NCI-H82 treated with DMSO at 0.1 percent for 48 hours (cell line): ENCODE data around the gene SLC6A7.
"Not testable (repeated sequence)": the region's sequence is repeated elsewhere in the genome, so short reads cannot be mapped to it uniquely, and the experiment has no call there.

Source experiments
- DNase-seq: peaks from one replicate; lab custom pipeline; 2025; ENCODE audit not compliant: unreplicated experiment; lab: John Stamatoyannopoulos, UW

The SLC6A7 gene

DNA sequence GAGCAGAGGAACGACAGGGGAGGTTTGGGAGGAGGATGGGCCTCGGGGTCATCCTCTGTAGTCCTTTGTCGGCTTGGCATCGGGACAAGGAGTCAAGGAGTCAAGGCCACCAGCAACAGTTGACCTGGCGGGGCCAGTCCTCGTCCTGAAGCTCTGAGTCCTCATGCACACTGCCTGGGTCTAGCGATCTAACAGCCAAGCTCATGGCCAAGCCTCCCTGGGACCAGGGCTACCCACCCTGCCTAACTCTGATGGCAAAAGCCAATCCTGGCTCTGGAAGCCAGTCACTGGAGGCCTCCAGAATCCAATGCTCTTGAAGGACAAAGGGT lies 49.9 kb downstream of the SLC6A7 start:
- no peak for DNase-seq

DNA sequence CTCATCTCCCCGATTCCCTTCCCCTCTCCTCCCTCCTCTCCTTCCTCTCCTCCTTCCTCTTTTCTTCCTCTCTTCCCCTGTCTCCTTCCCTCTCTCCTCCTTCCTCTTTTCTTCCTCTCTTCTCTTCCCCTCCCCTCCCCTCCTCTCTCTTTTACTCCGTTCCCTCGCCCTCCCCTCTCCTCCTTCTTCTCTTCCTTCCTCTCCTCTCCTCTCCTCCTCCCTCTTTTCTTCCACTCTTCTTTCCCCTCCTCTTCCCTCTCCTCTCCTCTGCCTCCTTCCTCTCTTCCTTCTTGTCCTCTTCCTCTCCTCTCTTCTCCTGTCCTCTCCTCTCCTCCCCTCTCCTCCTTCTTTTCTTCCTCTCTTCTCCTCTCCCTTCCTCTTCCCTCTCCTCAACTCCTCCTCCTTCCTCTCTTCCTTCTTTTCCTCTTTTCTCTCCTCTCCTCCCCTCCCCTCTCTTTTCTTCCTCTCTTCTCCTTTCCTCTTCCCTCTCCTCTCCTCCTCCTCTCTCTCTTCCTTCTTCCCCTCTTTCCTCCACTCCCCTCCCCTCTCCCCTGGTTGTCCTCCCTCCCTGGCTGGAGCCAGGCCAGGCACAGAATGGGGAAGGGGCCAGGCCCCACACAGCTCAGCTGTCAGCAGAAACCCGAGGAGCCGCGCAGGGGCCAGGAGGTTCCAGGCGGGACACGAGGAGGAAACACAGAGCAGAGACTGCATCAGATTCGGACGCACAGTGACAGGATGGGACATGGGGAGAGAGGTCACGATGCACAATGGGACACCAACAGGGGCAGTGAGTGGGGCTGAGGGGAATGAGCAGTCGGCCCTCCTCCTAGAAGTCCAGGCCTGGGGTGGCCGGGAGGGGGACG lies 51.7 kb downstream of the SLC6A7 start:
- no peak for DNase-seq

- DNase-seq, result no peak
Observed at GRCh38 chr5:150242251-150242894, 52.5 kb downstream of the SLC6A7 start.

DNA sequence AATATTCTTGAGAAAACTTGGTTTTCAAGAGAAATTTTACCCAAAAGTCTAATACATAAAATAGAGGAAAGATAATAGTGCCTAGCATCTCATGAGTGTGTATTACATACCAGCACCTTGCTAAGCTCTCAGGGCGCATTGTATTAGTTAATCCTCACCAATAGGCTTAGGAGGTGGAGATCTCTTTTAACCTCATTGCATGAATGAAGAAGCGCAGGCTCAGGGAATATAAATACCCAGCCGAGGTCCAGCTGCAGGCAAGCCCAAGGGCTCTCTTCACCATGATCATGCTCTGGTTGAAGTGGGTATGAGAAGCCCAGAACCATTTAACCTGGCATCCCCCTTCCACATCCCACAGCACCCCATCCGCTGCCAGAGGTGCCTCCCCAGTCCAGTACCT lies 53.7 kb downstream of the SLC6A7 start:
- DNase-seq, result peak; percentile 53

- no peak for DNase-seq
Observed at GRCh38 chr5:150244209-150244608, 54.3 kb downstream of the SLC6A7 start.

DNA sequence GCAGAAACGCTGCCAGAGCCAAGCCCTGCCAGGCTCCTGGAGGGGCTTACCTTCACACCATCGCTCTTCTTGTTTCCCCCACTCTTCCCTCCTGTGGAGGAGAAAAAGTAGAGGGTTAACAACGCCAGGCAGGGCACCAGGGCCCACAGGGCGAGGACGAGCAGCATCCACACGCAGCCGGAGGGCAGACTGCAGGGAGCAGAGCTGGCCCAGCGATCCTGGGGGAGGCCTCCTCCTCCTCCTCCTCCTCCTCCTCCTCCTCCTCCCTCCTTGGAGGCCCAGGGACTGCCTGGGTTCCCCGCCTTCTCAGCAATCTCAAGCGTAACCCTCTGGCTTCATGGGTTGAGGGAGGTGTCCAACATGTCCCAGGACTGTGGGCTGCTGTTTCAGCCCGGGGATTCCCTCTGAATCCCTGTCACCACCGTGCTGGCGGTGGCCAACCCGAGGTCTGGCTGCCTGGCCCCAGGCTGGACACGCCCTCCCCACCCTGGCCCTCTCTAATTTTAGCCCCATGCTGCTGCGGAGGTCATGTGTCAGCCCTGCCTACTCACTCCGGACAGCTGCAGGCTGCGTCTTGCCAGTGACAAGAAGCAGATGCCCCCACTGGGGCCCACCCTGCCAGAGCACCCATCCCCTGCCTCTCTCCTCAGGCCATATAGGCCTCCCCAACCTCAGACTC lies 55.4 kb downstream of the SLC6A7 start:
- no peak for DNase-seq

DNA sequence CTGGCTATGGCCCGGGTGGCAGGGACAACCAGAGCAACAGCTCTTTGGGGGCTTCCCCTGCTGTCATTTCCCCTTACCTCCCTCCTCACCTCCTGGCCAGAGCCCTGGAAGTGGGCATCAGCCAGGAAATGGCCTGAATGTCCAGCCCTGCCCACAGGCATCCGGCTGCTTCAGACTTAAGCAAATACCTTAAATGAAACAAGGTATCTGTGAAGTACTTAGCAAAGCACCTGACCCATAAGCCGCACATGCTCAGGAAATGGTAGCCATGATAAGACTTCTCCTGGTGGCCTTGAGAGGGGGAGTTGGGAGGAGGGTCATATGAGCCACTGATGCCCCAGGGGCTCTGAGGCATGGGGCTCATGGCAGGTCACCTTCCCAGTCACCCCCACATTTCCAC lies 55.9 kb downstream of the SLC6A7 start:
- DNase-seq, result no peak

GRCh38 chr5:150246429-150246828 lies 56.6 kb downstream of the SLC6A7 start:
- DNase-seq, result no peak

DNA sequence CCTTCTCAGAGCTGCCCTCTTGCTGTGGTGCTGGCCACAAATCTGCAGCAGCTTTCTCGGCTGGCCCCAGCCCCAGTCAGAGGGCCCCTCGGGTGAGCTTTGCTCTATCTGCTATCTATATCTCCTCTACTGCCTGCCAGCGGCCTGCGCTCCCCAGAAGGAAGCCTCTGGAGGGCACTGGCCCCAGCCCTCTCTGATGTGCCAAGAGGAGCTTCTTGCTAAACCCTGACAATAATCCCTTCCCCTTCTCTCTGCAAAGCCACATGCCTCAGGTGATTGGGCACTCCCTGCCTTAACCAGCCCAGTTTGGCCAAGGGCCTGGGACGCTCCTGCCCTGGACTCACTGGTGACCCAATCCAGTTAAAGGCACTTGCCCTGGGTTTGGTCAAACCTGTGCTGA lies 57.0 kb downstream of the SLC6A7 start:
- DNase-seq, result no peak

GRCh38 chr5:150247726-150248125 lies 57.9 kb downstream of the SLC6A7 start:
- DNase-seq, result no peak

DNA sequence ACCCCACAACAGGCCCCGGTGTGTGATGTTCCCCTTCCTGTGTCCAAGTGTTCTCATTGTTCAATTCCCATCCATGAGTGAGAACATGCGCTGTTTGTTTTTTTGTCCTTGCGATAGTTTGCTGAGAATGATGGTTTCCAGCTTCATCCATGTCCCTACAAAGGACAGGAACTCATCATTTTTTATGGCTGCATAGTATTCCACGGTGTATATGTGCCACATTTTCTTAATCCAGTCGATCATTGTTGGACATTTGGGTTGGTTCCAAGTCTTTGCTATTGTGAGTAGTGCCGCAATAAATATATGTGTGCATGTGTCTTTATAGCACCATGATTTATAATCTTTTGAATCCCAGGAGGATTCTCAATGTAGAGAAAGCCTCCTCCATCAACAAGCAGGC lies 58.6 kb downstream of the SLC6A7 start:
- DNase-seq, result not testable (repeated sequence)

DNA sequence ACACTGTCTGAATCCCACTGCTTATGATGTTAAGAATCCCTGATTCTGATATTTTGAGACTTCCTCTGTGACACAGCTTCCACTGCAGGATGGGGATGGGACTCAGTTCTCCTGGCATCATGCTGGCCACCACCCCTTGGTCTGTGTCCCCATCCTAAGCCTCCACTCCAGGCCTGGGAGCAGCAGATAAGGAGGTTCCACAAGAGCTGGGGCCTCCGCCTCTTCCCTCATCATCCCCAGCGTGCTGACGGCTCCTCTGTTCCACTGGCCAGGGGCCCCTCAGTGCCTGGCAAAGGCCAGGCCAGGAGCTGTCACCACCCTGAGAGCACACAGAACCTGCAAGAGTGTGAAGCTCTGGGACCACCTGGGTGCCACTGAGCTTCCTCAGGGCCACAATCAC lies 59.1 kb downstream of the SLC6A7 start:
- no peak for DNase-seq

- no peak for DNase-seq
Observed at GRCh38 chr5:150249744-150250143, 59.9 kb downstream of the SLC6A7 start.

GRCh38 chr5:150251504-150251903 lies 61.6 kb downstream of the SLC6A7 start:
- DNase-seq, result no peak

DNA sequence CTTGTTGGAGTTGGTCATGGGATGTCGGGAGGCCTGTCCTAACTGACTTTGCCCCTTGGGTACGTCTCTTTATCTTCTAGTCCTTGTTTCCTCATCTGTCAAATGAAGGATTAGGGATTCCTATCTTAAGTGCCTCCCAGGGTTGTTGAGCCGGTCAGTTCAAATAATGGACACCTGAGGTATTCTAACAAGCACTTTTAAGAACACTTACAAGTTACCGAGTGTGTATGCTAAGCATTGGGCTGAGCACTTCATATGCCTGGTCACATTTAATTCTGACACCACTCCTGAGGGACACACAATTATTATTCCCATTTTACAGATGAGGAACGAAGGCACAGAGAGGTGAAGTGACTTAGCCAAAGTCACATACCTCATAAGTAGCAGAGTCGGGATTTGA lies 62.6 kb downstream of the SLC6A7 start:
- DNase-seq, result no peak

GRCh38 chr5:150253416-150254208 lies 63.8 kb downstream of the SLC6A7 start:
- DNase-seq, result no peak

DNA sequence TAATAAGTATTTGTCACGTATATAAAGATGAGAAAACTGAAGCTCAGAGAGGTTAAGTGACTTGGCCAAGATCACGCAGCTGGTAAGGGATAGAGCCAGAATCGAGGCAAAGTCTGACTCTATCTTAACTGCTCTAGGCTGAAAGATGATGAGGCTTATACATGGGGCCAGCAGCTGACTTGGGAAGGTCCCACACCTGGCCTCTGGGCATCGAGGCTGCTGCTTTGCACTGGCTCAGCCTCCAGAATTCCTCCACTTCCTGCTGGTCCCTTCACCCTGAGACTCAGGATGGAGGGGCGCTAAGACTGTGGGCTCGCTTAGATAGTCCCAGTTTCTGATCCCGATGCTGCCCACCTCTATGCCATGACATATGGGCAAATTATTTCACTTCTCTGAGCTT lies 64.5 kb downstream of the SLC6A7 start:
- no peak for DNase-seq

- DNase-seq, result no peak
Observed at GRCh38 chr5:150254774-150255173, 64.9 kb downstream of the SLC6A7 start.

DNA sequence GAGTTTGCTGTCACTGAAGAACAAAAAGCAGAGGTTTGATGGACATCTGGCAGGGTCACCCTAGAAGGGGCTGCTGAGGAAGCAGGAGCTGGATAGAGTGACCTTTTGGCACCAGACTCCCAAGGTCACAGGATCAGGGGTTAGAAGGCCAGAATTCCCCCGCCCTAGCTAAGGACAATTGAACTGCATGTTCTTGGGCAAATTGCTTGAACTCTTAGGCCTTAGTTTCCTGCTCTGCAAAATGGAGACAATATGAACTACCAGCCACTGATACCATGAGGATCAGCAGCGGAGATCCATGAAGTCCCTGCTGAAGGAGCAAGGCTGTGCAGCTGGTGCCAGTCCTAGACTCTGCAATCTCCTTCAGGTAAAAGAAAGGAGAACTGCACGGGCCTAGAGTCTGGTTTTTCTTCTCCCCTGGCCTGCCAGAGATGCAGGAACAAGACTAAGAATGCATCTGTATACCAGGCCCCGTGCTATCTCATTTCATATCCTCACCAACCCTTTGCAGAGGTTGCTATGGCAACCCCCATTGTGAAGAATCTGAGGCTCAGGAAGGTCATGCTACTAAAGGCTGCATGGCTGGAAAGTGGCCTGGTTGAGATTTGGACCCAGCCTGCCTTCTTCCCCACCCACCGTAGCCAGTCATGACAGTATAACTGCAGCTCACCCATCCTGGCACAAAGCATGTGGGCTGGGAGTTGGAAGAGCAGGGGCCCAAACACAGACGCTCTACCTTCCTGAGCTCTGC lies 66.0 kb downstream of the SLC6A7 start:
- no peak for DNase-seq

GRCh38 chr5:150256410-150257064 lies 66.7 kb downstream of the SLC6A7 start:
- no peak for DNase-seq
